IMR-90 (cell line): ENCODE data around the gene IL20RA. TPM values are rescaled to one million over a fixed set of nuclear protein-coding genes. Genes with fewer than 3 reads are reported as not detected.

Source experiments
- ATAC-seq: fragments of 200-7000 bp; cut with Tn5 transposase; 2 replicates; pipeline ENCODE4 v1.9.1; 2020; ENCODE audit warnings: low read depth, mild to moderate bottlenecking, moderate library complexity
- BruUV-seq: library from RNA; stranded (reverse); fragments of 400-500 nt; replicated peaks from 2 replicates; lab custom pipeline; 2021; lab: Mats Ljungman, UMichigan
- CTCF ChIA-PET: fragments of 300-600 bp; formaldehyde crosslinking; extraction: SDS; loops from one replicate; lab custom pipeline; 2021; ENCODE audit warnings: antibody characterized with exemption; lab: Yijun Ruan, JAX
- POLR2A ChIA-PET: fragments of 300-600 bp; sonication (Branson Sonifier 250); formaldehyde crosslinking; loops from one replicate; lab custom pipeline; 2022; ENCODE audit warnings: antibody characterized with exemption; ENCODE audit not compliant: unreplicated experiment; lab: Charles Lee
- DNase-seq: peaks from one replicate; pipeline ENCODE4 v3.0.0; 2013
- H2AFZ ChIP-seq: replicated peaks from 2 replicates; pipeline ENCODE3; 2013; ENCODE audit warnings: low read length, mild to moderate bottlenecking; ENCODE audit not compliant: poor library complexity
- H2AK5ac ChIP-seq: 2 replicates; pipeline ENCODE4 v1.6.1; 2013; ENCODE audit warnings: low read depth, low read length, inconsistent platforms
- H2AK9ac ChIP-seq: replicated peaks from 2 replicates; pipeline ENCODE3; 2013; ENCODE audit warnings: mild to moderate bottlenecking, low read depth, low read length, moderate library complexity; ENCODE audit not compliant: poor library complexity
- H2BK120ac ChIP-seq: 2 replicates; pipeline ENCODE4 v1.6.1; 2013; ENCODE audit warnings: low read depth, low read length, inconsistent platforms
- H2BK15ac ChIP-seq: 3 replicates; pipeline ENCODE4 v1.6.1; 2013; ENCODE audit warnings: low read depth, low read length, inconsistent platforms
- H2BK20ac ChIP-seq: 2 replicates; pipeline ENCODE4 v1.6.1; 2013; ENCODE audit warnings: low read depth, mild to moderate bottlenecking, inconsistent platforms, low read length, moderate library complexity
- H2BK5ac ChIP-seq: 2 replicates; pipeline ENCODE4 v1.6.1; 2013; ENCODE audit warnings: mild to moderate bottlenecking, low read depth, low read length, inconsistent platforms; ENCODE audit not compliant: poor library complexity, severe bottlenecking
- H3K14ac ChIP-seq: replicated peaks from 2 replicates; pipeline ENCODE4 v1.6.1; 2013; ENCODE audit warnings: low read depth, low read length, inconsistent platforms
- H3K18ac ChIP-seq: 2 replicates; pipeline ENCODE4 v1.6.1; 2013; ENCODE audit warnings: low read depth, low read length, control low read depth
- H3K23ac ChIP-seq: 2 replicates; pipeline ENCODE4 v1.6.1; 2013; ENCODE audit warnings: low read depth, low read length, inconsistent platforms
- H3K27ac ChIP-seq: 2 replicates; pipeline ENCODE4 v1.5.1; 2013; ENCODE audit warnings: mild to moderate bottlenecking, control low read depth, low read length; ENCODE audit not compliant: insufficient read depth
- H3K27me3 ChIP-seq: 2 replicates; pipeline ENCODE4 v1.6.1; 2013; ENCODE audit warnings: low read length; ENCODE audit not compliant: control insufficient read depth, insufficient read depth
- H3K36me3 ChIP-seq: 2 replicates; pipeline ENCODE4 v1.6.1; 2013; ENCODE audit warnings: low read length, mixed read lengths; ENCODE audit not compliant: control insufficient read depth, insufficient read depth
- H3K4ac ChIP-seq: 2 replicates; pipeline ENCODE4 v1.6.1; 2013; ENCODE audit warnings: low read depth, low read length, inconsistent platforms
- H3K4me1 ChIP-seq: 2 replicates; pipeline ENCODE4 v1.6.1; 2013; ENCODE audit warnings: low read length, mixed read lengths; ENCODE audit not compliant: control insufficient read depth, insufficient read depth
- H3K4me2 ChIP-seq: 2 replicates; pipeline ENCODE4 v1.6.1; 2013; ENCODE audit warnings: low read depth, mild to moderate bottlenecking, control low read depth, low read length, moderate library complexity
- H3K4me3 ChIP-seq: 2 replicates; pipeline ENCODE4 v1.5.1; 2013; ENCODE audit warnings: low read depth, mild to moderate bottlenecking, control low read depth, low read length, moderate library complexity; ENCODE audit not compliant: insufficient read depth
- H3K56ac ChIP-seq: 2 replicates; pipeline ENCODE4 v1.6.1; 2013; ENCODE audit warnings: low read length, inconsistent platforms; ENCODE audit not compliant: insufficient read depth; ENCODE audit errors: extremely low read depth
- H3K79me1 ChIP-seq, 2 experiments: 2 replicates each; pipeline ENCODE4 v1.6.1; 2013; ENCODE audit warnings: low read length in 2 of 2, inconsistent platforms in 1 of 2, low read depth in 1 of 2
- H3K9ac ChIP-seq: 2 replicates; pipeline ENCODE4 v1.6.1; 2013; ENCODE audit warnings: low read depth, low read length, control low read depth
- H3K9me1 ChIP-seq: 2 replicates; pipeline ENCODE4 v1.6.1; 2013; ENCODE audit warnings: low read length, inconsistent platforms; ENCODE audit not compliant: insufficient read depth
- H3K9me3 ChIP-seq: 2 replicates; pipeline ENCODE4 v1.6.1; 2013; ENCODE audit warnings: low read length; ENCODE audit not compliant: control insufficient read depth, insufficient read depth
- H4K20me1 ChIP-seq: 2 replicates; pipeline ENCODE4 v1.6.1; 2013; ENCODE audit warnings: low read length, inconsistent platforms; ENCODE audit not compliant: insufficient read depth
- H4K5ac ChIP-seq: 2 replicates; pipeline ENCODE4 v1.6.1; 2013; ENCODE audit warnings: mild to moderate bottlenecking, low read depth, low read length, control low read depth
- H4K8ac ChIP-seq, 2 experiments: 2 replicates each; pipeline ENCODE4 v1.6.1; 2013; ENCODE audit warnings: low read depth in 2 of 2, low read length in 2 of 2, control low read depth in 1 of 2, inconsistent platforms in 1 of 2
- H4K91ac ChIP-seq: 2 replicates; pipeline ENCODE4 v1.6.1; 2013; ENCODE audit warnings: low read depth, low read length, inconsistent platforms; ENCODE audit not compliant: insufficient read depth
- CHD1 ChIP-seq: IDR thresholded peaks from 2 replicates; pipeline ENCODE4 v1.6.1; 2012; ENCODE audit warnings: low read depth, low read length, improper control_type of control experiment
- ELK1 ChIP-seq: fragments of 150-350 bp; IDR thresholded peaks from 2 replicates; pipeline ENCODE4 v1.6.1; 2016; ENCODE audit warnings: low read depth, mild to moderate bottlenecking, low read length, moderate library complexity, borderline replicate concordance
- MAZ ChIP-seq: IDR thresholded peaks from 2 replicates; pipeline ENCODE4 v1.6.1; 2012; ENCODE audit warnings: low read depth, mild to moderate bottlenecking, low read length, improper control_type of control experiment, moderate library complexity, borderline replicate concordance
- MXI1 ChIP-seq: IDR thresholded peaks from 2 replicates; pipeline ENCODE4 v1.6.1; 2012; ENCODE audit warnings: low read depth, mild to moderate bottlenecking, low read length, moderate library complexity, borderline replicate concordance
- NFE2L2 ChIP-seq: fragments of 150-350 bp; IDR thresholded peaks from 2 replicates; pipeline ENCODE4 v1.6.1; 2016; ENCODE audit warnings: low read depth, mild to moderate bottlenecking, low read length
- POLR2A ChIP-seq: IDR thresholded peaks from 2 replicates; pipeline ENCODE4 v1.6.1; 2012; ENCODE audit warnings: mild to moderate bottlenecking, low read depth, low read length
- RAD21 ChIP-seq: IDR thresholded peaks from 2 replicates; pipeline ENCODE4 v1.6.1; 2012; ENCODE audit warnings: low read length, improper control_type of control experiment
- SMC3 ChIP-seq: fragments of 150-350 bp; IDR thresholded peaks from 2 replicates; pipeline ENCODE4 v1.6.1; 2016; ENCODE audit warnings: low read depth, mild to moderate bottlenecking, antibody characterized with exemption, low read length, moderate library complexity
- WGBS, 2 experiments: methylation state at CpG; one replicate each; pipeline versions ENCODE4 v1.1.5 to v1.1.7; 2013; ENCODE audit warnings: missing lambda C conversion rate in 2 of 2; ENCODE audit not compliant: insufficient read length in 1 of 2; ENCODE audit errors: extremely low coverage in 2 of 2; 5-methylcytosine and 5-hydroxymethylcytosine counted together
- dilution Hi-C: fragments of 300-500 bp; cut with HindIII; formaldehyde crosslinking; loops from one replicate; pipeline ENCODE4 v1.14.3; 2018; ENCODE audit warnings: low sequenced_read_pairs; ENCODE audit not compliant: unreplicated experiment
- in situ Hi-C: fragments of 300-500 bp; cut with MboI; formaldehyde crosslinking; loops from 3 replicates; pipeline ENCODE4 v1.14.3; 2019; ENCODE audit warnings: low sequenced_read_pairs, inconsistent platforms, mixed read lengths
- intact Hi-C: fragments of 100-400 bp; cut with micrococcal nuclease; formaldehyde crosslinking; loops from 2 replicates; pipeline ENCODE4 v1.10.0; 2022
- polyA plus RNA-seq, 3 experiments: library from polyadenylated mRNA; depleted of rRNA; stranded (reverse); fragments of >200 nt; gene quantifications; 2 replicates each; pipeline ENCODE4 v1.2.3, GENCODE V29; 2012; ENCODE audit warnings: low replicate concordance in 1 of 3
- total RNA-seq: library from RNA; depleted of rRNA; stranded (reverse); fragments of >200 nt; gene quantifications from 2 replicates; pipeline ENCODE4 v1.2.3, GENCODE V29; 2012

The IL20RA gene
- total and polyA plus RNA-seq, 2 of the 4 experiments (the other 2 are of a cell fraction) = 0.02 TPM; not detected in 1

GRCh38 chr6:137028912-137029311 lies 15.9 kb downstream of the IL20RA start:
- H2BK5ac ChIP-seq = no peak overlapping the region
- H4K8ac ChIP-seq = no peak overlapping the region
- ChIA-PET CTCF (interaction anchor here (1.0 kb wide), 1 partner anchor 15 kb away, joined by 5 read pairs; no protein-coding TSS in a partner anchor), POLR2A (no interaction called here)
- TF ChIP-seq MXI1 = no peak
- no peak for TF ChIP-seq RAD21
- no peak for TF ChIP-seq POLR2A
- TF ChIP-seq CHD1 = no peak
- no peak for TF ChIP-seq SMC3
- no peak for TF ChIP-seq ELK1
- TF ChIP-seq MAZ = no peak
- no peak for TF ChIP-seq NFE2L2
- no peak overlapping the region for H3K23ac ChIP-seq
- H2BK120ac ChIP-seq = no peak overlapping the region
- H3K56ac ChIP-seq = no peak overlapping the region
- H4K20me1 ChIP-seq = no peaks in the 10 kb centered on the region
- H2BK20ac ChIP-seq = no peak overlapping the region
- H3K79me1 ChIP-seq = no peaks in the 10 kb centered on the region
- H3K4me2 ChIP-seq = no peak overlapping the region
- DNase-seq = no peak
- no peaks in the 10 kb centered on the region for H3K36me3 ChIP-seq
- H3K9ac ChIP-seq = no peak overlapping the region
- H2AK9ac ChIP-seq = no peak overlapping the region
- no peak overlapping the region for H3K27ac ChIP-seq
- no peak overlapping the region for H4K91ac ChIP-seq
- no peaks in the 10 kb centered on the region for H3K9me3 ChIP-seq
- in situ Hi-C loops = no loop called here
- H3K9me1 ChIP-seq = no peaks in the 10 kb centered on the region
- dilution Hi-C loops = no loop called here
- ATAC-seq = no peak
- no peak overlapping the region for H3K4ac ChIP-seq
- H2AFZ ChIP-seq = no peak overlapping the region
- H3K4me3 ChIP-seq = no peak overlapping the region
- no peak overlapping the region for H2BK15ac ChIP-seq
- H2AK5ac ChIP-seq = no peak overlapping the region
- no CpG with 5 or more reads among the region's 2 CpGs for WGBS, 2 experiments
- H3K4me1 ChIP-seq = no peaks in the 10 kb centered on the region
- intact Hi-C loops = no loop called here
- H3K14ac ChIP-seq = no peak overlapping the region
- BruUV-seq = no TSS peak
- H3K27me3 ChIP-seq = peaks cover 2% of the 10 kb centered on the region
- no peak overlapping the region for H4K5ac ChIP-seq
- H3K18ac ChIP-seq = no peak overlapping the region
